ENCODE measurements around the gene ZMIZ1.

DNA sequence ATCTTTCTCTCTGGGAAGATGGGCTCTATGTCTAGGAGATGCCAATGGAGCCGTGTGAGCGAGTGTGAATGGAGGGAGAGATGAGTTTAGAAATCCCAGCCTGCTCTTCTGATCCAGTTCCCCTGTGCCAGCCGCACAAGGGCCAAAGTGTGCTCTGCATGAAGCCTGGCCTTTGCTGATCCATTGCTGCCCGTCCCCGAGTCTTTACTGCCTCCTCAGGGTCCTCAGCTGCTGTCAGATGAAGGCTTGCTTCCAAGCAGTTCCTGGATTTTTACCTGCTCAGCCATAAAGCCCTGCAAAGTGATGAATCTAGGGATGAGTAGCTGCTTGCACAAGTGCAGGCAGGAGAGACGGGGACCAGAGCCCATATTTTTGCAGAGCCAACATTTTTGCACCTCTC lies 115.9 kb downstream of the ZMIZ1 start:
- TF ChIP-seq POLR2AphosphoS5 (IDR thresholded peaks at IDR 0.05), result no peak
- TF ChIP-seq, protein P1, sequence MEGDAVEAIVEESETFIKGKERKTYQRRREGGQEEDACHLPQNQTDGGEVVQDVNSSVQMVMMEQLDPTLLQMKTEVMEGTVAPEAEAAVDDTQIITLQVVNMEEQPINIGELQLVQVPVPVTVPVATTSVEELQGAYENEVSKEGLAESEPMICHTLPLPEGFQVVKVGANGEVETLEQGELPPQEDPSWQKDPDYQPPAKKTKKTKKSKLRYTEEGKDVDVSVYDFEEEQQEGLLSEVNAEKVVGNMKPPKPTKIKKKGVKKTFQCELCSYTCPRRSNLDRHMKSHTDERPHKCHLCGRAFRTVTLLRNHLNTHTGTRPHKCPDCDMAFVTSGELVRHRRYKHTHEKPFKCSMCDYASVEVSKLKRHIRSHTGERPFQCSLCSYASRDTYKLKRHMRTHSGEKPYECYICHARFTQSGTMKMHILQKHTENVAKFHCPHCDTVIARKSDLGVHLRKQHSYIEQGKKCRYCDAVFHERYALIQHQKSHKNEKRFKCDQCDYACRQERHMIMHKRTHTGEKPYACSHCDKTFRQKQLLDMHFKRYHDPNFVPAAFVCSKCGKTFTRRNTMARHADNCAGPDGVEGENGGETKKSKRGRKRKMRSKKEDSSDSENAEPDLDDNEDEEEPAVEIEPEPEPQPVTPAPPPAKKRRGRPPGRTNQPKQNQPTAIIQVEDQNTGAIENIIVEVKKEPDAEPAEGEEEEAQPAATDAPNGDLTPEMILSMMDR (IDR thresholded peaks at IDR 0.05), result no peak
- no peak for TF ChIP-seq POLR2A (IDR thresholded peaks at IDR 0.05)

Data from suprapubic skin (tissue), 4 donors.